Thyroid gland (tissue), 4 donors: ENCODE measurements around the gene DCLK3. TPM values are rescaled to one million over a fixed set of nuclear protein-coding genes. Genes with fewer than 3 reads are reported as not detected.

Experiments used
- DNase-seq, 2 donors: peaks; one replicate each; pipeline ENCODE4 v3.0.0-alpha.2; 2019
- H3K27ac ChIP-seq, 3 donors: fragments of 200-600 bp; sonication (generic); 1 replicate in 2 of 3; 2 replicates in 1 of 3; pipeline ENCODE4 v1.5.1; 2016 to 2019; ENCODE audit warnings: mild to moderate bottlenecking in 1 of 3, moderate library complexity in 1 of 3
- H3K27me3 ChIP-seq: fragments of 200-600 bp; sonication (generic); one replicate; pipeline ENCODE4 v1.5.1; 2019
- H3K36me3 ChIP-seq, 2 donors: fragments of 200-600 bp; sonication (generic); one replicate each; pipeline ENCODE4 v1.5.1; 2016 to 2019
- H3K4me1 ChIP-seq, 2 donors: fragments of 200-600 bp; sonication (generic); one replicate each; pipeline ENCODE4 v1.5.1; 2017 to 2019
- H3K4me3 ChIP-seq, 3 donors: fragments of 200-600 bp; sonication (generic); replicated peaks in 1 of 3; 1 replicate in 2 of 3; 2 replicates in 1 of 3; pipeline ENCODE4 v1.5.1; 2016; ENCODE audit warnings: mild to moderate bottlenecking in 1 of 3
- H3K9me3 ChIP-seq: fragments of 200-600 bp; sonication (generic); one replicate; pipeline ENCODE4 v1.5.1; 2017
- CTCF ChIP-seq, 6 experiments: fragments of 200-600 bp in 3 of 6; fragments of 450-650 bp in 3 of 6; sonication (generic) in 3 of 6; IDR thresholded peaks; one replicate each; pipeline ENCODE4 v1.5.1; 2016 to 2019; ENCODE audit warnings: antibody characterized with exemption in 6 of 6, mild to moderate bottlenecking in 2 of 6, inconsistent platforms in 1 of 6, moderate library complexity in 1 of 6
- POLR2A ChIP-seq, 2 donors: fragments of 450-650 bp; IDR thresholded peaks; one replicate each; pipeline ENCODE4 v1.6.1; 2017; ENCODE audit warnings: antibody characterized with exemption in 2 of 2, mild to moderate bottlenecking in 2 of 2, moderate library complexity in 1 of 2
- WGBS, 2 donors: methylation state at CpG; one replicate each; pipeline ENCODE4 v1.1.5; 2017; 5-methylcytosine and 5-hydroxymethylcytosine counted together
- intact Hi-C: fragments of 100-400 bp; cut with DNase I; formaldehyde crosslinking; loops from one replicate; pipeline ENCODE4 v1.15.1; 2023
- total RNA-seq, 4 donors: library from RNA; depleted of rRNA; stranded (reverse); fragments of >200 nt; gene quantifications; one replicate each; pipeline ENCODE4 v1.2.3, GENCODE V29; 2016

The DCLK3 gene
- total RNA-seq, 4 donors from 2014 or later, result 0.11 TPM; not detected in 3

GRCh38 chr3:36795622-36796021, 31.3 kb upstream of the DCLK3 start:
- Histone ChIP-seq H3K27me3 (no peaks in the 10 kb centered on the region), H3K9me3 (no peaks in the 10 kb centered on the region), H3K4me1 (no peaks in the 10 kb centered on the region), H3K27ac (no peak overlapping the region), H3K36me3 (no peaks in the 10 kb centered on the region), H3K4me3 (no peak overlapping the region)
- 81 to 100% methylated on average over 1 of the region's 1 CpG for WGBS, 2 donors
- TF ChIP-seq CTCF (IDR thresholded peaks at IDR 0.05) (no peak), POLR2A (IDR thresholded peaks at IDR 0.05) (no peak)
- no peak for DNase-seq
- intact Hi-C loops, result no loop called here

- Histone ChIP-seq H3K9me3 (no peaks in the 10 kb centered on the region), H3K4me1 (no peaks in the 10 kb centered on the region), H3K4me3 (no peak overlapping the region), H3K27me3 (no peaks in the 10 kb centered on the region), H3K36me3 (no peaks in the 10 kb centered on the region), H3K27ac (no peak overlapping the region)
- intact Hi-C loops, result no loop called here
- TF ChIP-seq CTCF (IDR thresholded peaks at IDR 0.05), result peak in 4 of 6 experiments; percentile 21 to 54 (median 48)
- TF ChIP-seq POLR2A (IDR thresholded peaks at IDR 0.05), result no peak
- peak; percentile 29 to 30 for DNase-seq
- WGBS, 2 donors, result 60 to 63% methylated on average over 4 of the region's 4 CpGs
These were observed 28.0 kb upstream of the DCLK3 start for GRCh38 chr3:36792342-36792741.

- Histone ChIP-seq H3K9me3 (no peaks in the 10 kb centered on the region), H3K27ac (no peak overlapping the region), H3K27me3 (no peaks in the 10 kb centered on the region), H3K4me1 (no peaks in the 10 kb centered on the region), H3K4me3 (no peak overlapping the region), H3K36me3 (no peaks in the 10 kb centered on the region)
- intact Hi-C loops, result no loop called here
- WGBS, 2 donors, result 74% methylated on average over 5 of the region's 6 CpGs
- TF ChIP-seq POLR2A (IDR thresholded peaks at IDR 0.05) (no peak), CTCF (IDR thresholded peaks at IDR 0.05) (no peak)
- no peak for DNase-seq
These were observed 26.4 kb upstream of the DCLK3 start for GRCh38 chr3:36790765-36791164.

GRCh38 chr3:36786921-36787890, 22.9 kb upstream of the DCLK3 start:
- Histone ChIP-seq H3K4me1 (no peaks in the 10 kb centered on the region), H3K4me3 (no peak overlapping the region), H3K36me3 (no peaks in the 10 kb centered on the region), H3K9me3 (no peaks in the 10 kb centered on the region), H3K27me3 (no peaks in the 10 kb centered on the region), H3K27ac (no peak overlapping the region)
- intact Hi-C loops, result no loop called here
- TF ChIP-seq POLR2A (IDR thresholded peaks at IDR 0.05) (no peak), CTCF (IDR thresholded peaks at IDR 0.05) (no peak)
- 63 to 83% methylated on average over 3 of the region's 3 CpGs for WGBS, 2 donors
- DNase-seq, result no peak

- Histone ChIP-seq H3K36me3 (no peaks in the 10 kb centered on the region), H3K4me1 (no peaks in the 10 kb centered on the region), H3K27ac (no peak overlapping the region), H3K4me3 (no peak overlapping the region), H3K27me3 (no peaks in the 10 kb centered on the region), H3K9me3 (no peaks in the 10 kb centered on the region)
- WGBS, 2 donors, result 62 to 68% methylated on average over 3 of the region's 3 CpGs
- DNase-seq, result no peak
- intact Hi-C loops, result no loop called here
- TF ChIP-seq CTCF (IDR thresholded peaks at IDR 0.05) (no peak), POLR2A (IDR thresholded peaks at IDR 0.05) (no peak)
These were observed 19.8 kb upstream of the DCLK3 start for GRCh38 chr3:36784138-36784635.
